ENCODE data around the gene CHTOP. TPM values are rescaled to one million over a fixed set of nuclear protein-coding genes. Genes with fewer than 3 reads are reported as not detected.
A peak's percentile ranks its signal among the peaks of the same experiment; 100 is the strongest.
"Not testable (repeated sequence)": the region's sequence is repeated elsewhere in the genome, so short reads cannot be mapped to it uniquely, and the experiment has no call there.

CHTOP gene
- total RNA-seq, 1 donor from 2014 or later: 43.9 TPM

DNA sequence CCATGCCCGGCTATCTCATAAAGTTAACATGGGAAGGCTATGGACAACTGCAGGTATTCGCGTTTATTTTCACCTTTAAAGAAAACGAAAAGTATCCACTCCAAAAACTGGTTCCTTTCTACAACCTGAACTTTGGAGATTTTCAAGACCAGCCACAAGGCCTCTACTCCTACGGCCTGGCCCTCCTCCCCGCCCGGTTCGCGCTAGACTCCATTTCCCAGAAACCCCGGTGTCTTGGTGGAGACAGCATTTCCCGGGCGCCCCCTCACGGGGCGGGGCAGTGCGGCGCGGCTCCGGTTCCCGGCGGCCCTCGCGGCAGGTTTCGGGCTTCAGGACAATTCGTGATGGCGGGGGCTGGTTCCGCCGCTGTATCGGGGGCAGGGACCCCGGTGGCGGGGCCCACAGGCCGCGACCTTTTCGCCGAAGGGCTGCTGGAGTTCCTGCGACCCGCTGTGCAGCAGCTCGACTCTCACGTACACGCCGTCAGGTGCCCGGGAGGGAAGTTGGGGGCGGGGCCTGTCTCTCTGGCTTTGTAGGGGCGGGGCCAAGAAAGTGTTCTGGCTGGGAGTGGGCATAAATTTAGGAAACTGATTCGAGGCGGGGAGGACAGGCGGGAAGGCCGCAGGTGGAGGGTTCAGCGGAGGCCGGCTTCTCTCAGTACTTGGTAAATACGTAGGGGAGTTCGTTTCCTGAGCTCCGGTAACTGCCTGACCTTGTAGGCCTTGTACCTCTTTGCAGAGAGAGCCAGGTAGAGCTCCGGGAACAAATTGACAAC is 24.7 kb downstream of the CHTOP start, which contains the start of gene SNAPIN:
TSS of gene SNAPIN (plus strand) at position 304 of the 775 bp plus-strand sequence. CDS start at position 345, 41 bp downstream.
- no peak for DNase-seq (ENCODE audit: extremely low read depth, low read depth, low spot score)

- DNase-seq (ENCODE audit: extremely low read depth, low read depth, low spot score): no peak
These were observed 25.3 kb downstream of the CHTOP start for GRCh38 chr1:153659175-153659534.

- no peak for DNase-seq (ENCODE audit: extremely low read depth, low read depth, low spot score)
These were observed 25.8 kb downstream of the CHTOP start for GRCh38 chr1:153659656-153660055.

DNA sequence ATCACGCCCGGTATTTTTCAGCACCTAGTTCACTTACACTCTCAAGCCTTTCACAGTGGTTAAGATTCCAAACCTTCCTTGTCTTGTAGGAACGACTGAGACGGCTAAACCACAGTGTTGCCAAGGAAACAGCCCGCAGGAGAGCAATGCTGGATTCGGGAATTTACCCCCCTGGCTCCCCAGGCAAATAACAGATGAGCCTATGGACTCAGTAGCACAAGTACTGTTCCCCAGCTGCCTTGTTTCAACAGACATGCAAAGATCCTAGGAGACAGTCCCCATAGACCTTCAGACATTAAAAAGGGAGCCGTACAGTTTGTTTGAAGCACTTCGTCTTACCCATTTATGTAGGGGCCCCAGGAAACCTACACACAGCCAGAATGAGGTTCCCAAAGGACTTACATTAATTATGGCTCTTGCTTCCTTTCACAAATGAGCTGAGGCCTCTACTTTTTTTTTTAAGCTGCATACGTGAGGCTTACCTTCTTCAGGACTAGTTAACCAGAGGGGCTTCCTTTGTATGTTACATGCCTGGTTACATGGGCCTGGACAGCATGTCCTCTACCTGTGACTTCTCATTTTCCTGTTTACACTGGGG is 27.3 kb downstream of the CHTOP start:
- no peak for DNase-seq (ENCODE audit: extremely low read depth, low read depth, low spot score)

GRCh38 chr1:153662269-153662668 is 28.4 kb downstream of the CHTOP start:
- no peak for DNase-seq (ENCODE audit: extremely low read depth, low read depth, low spot score)

DNA sequence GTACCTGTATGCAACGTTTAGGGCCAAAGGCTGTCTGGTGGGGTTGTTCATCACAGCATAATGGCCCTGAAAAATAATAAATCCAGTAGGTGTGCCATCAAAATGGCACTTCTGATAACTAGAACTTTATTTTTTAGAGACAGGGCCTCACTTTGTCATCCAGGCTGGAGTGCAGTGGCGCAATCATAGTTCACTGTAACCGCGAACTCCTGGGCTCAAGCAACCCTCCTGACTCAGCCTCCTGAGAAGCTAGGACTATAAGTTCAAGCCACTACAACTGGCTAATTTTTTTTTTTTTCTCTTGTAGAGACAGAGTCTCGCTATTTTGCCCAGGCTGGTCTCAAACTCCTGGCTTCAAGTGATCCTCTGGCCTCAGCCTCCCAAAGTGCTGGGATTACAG is 29.3 kb downstream of the CHTOP start:
- DNase-seq (ENCODE audit: extremely low read depth, low read depth, low spot score): no peak

GRCh38 chr1:153667439-153667838 is 33.6 kb downstream of the CHTOP start:
- no peak for DNase-seq (ENCODE audit: extremely low read depth, low read depth, low spot score)

GRCh38 chr1:153668672-153669071 is 34.8 kb downstream of the CHTOP start:
- not testable (repeated sequence) for DNase-seq (ENCODE audit: extremely low read depth, low read depth, low spot score)

- no peak for DNase-seq (ENCODE audit: extremely low read depth, low read depth, low spot score)
These were observed 35.7 kb downstream of the CHTOP start for GRCh38 chr1:153669606-153670005.

DNA sequence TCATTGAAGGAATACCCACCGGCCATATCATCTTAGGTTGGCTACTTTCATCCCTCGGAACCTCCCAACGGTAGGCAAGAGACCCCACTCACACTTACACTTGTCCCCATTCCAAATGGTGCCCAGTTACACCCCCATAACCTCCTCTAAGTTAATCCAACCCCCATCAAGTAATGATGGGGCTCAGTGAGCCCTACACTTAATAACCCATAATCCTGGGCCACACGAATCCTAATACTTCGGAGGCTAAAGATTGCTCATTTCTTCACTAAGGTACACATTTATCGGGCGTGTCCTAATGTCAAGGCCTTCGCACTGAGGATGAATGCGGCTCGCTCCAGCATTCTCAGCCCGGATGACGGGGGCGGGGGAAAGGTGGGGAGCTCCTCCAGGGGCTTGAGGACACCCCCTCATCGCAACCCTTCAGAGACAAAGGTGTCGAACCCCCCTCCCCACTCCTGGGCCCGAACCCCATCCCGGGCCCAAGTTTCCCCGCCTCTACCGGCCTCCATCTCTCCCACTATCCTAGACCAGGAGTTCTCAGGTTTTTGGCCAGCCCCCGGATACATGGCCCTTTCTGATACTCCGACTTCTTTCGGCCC is 36.5 kb downstream of the CHTOP start:
- no peak for DNase-seq (ENCODE audit: extremely low read depth, low read depth, low spot score)

DNA sequence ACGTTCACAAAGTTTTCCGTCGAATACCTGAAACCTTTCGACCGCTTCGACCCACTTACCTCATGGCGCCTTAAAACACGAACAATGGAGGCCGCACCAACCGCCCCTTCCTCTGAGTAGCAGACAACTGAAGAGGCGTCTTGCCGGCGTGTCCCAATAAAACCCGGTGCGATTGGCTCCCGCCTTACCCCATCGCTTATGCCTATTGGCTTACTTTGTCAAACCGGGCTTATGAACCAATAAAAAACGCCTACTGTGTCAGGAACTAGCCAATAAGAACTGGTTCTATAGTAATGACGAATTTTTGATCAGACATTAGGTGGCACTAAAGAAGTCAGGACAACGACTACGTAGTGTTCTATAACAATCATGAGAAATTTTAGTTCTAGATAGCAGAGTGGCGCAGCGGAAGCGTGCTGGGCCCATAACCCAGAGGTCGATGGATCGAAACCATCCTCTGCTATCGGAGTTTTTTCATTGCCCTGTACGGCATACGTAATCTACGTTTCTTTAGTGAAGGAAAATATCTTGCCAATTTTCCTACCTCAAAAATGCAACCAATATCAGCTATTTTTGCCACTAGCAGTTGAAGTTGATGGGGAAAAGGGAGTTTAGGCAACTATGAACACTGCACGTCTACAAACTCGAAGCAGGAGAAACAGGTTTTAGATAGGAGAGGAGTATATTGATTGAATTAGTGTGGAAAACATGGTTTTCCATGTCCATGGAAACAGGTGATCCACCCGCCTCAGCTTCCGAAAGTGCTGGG is 37.2 kb downstream of the CHTOP start, which contains the start of gene ILF2:
TSS of gene ILF2 (minus strand) at position 135 of the 769 bp plus-strand sequence. CDS start at position 64, 71 bp downstream.
- DNase-seq (ENCODE audit: extremely low read depth, low read depth, low spot score): peak; percentile 100

DNA sequence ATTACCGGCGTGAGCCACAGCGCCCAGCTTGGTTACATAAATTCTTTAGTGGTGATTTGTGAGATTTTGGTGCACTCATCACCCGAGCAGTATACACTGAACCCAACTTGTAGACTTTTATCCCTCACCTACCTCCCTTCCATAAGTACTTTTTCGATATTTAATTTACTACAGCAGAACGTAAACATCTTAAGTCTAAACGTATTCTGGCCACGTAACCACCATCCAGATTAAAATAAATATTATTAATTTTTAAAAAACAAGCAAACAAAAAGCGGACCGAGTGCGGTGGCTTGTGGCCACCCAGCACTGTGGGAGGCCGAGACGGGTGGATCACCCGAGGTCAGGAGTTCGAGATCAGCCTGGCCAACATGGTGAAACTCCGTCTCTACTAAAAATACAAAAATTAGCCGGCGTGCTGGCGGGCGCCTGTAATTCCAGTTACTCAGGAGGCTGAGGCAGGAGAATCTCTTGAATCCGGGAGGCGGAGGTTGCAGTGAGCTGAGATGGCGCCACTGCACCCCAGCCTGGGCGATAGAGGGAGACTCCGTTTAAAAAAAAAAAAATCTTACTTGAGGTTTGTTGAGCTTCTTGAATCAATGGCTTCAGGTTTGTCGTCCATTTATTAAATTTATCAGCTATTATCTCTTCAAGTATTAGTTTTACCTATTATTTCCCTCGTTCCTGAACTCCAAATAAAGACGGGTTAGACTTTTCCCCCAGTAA is 37.9 kb downstream of the CHTOP start:
- not testable (repeated sequence) for DNase-seq (ENCODE audit: extremely low read depth, low read depth, low spot score)

GRCh38 chr1:153673511-153673910 is 39.6 kb downstream of the CHTOP start:
- DNase-seq (ENCODE audit: extremely low read depth, low read depth, low spot score): no peak

- DNase-seq (ENCODE audit: extremely low read depth, low read depth, low spot score): peak; percentile 51
These were observed 44.1 kb downstream of the CHTOP start for GRCh38 chr1:153677718-153678518.

DNA sequence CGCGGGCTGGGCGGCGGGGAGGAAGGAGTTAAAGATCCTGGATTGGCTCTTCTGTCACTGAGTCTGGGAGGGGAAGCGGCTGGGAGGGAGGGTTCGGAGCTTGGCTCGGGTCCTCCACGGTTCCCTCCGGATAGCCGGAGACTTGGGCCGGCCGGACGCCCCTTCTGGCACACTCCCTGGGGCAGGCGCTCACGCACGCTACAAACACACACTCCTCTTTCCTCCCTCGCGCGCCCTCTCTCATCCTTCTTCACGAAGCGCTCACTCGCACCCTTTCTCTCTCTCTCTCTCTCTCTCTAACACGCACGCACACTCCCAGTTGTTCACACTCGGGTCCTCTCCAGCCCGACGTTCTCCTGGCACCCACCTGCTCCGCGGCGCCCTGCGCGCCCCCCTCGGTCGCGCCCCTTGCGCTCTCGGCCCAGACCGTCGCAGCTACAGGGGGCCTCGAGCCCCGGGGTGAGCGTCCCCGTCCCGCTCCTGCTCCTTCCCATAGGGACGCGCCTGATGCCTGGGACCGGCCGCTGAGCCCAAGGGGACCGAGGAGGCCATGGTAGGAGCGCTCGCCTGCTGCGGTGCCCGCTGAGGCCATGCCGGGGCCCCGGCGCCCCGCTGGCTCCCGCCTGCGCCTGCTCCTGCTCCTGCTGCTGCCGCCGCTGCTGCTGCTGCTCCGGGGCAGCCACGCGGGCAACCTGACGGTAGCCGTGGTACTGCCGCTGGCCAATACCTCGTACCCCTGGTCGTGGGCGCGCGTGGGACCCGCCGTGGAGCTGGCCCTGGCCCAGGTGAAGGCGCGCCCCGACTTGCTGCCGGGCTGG is 44.9 kb downstream of the CHTOP start, which contains the start of gene NPR1:
TSS of gene NPR1 (plus strand) at position 170 of the 818 bp plus-strand sequence. CDS start at position 591, 421 bp downstream.
- DNase-seq (ENCODE audit: extremely low read depth, low read depth, low spot score): no peak

DNA sequence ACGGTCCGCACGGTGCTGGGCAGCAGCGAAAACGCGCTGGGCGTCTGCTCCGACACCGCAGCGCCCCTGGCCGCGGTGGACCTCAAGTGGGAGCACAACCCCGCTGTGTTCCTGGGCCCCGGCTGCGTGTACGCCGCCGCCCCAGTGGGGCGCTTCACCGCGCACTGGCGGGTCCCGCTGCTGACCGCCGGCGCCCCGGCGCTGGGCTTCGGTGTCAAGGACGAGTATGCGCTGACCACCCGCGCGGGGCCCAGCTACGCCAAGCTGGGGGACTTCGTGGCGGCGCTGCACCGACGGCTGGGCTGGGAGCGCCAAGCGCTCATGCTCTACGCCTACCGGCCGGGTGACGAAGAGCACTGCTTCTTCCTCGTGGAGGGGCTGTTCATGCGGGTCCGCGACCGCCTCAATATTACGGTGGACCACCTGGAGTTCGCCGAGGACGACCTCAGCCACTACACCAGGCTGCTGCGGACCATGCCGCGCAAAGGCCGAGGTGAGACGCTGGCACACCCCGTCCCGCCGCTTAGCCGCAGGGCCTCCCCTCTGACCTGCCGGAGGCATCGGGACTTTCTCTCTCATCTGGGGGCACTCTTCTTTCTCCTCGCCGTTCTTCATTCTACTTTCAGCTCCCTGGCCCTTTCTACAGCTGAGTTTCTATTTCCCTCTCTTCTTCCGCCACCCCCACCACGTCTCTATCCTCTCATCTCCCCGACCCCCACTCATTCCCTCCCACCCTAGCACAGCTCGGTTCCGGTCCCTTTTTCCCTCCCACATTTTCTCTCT is 45.7 kb downstream of the CHTOP start:
- DNase-seq (ENCODE audit: extremely low read depth, low read depth, low spot score): no peak

GRCh38 chr1:153680120-153680403 is 46.2 kb downstream of the CHTOP start:
- no peak for DNase-seq (ENCODE audit: extremely low read depth, low read depth, low spot score)

GRCh38 chr1:153682730-153683129 is 48.9 kb downstream of the CHTOP start:
- no peak for DNase-seq (ENCODE audit: extremely low read depth, low read depth, low spot score)

Measured in glomerular endothelial cell (primary cell).